ENCODE measurements around the gene VPS50. TPM values are rescaled to one million over a fixed set of nuclear protein-coding genes. Genes with fewer than 3 reads are reported as not detected.

The VPS50 gene
- total and polyA plus RNA-seq, 4 donors, result 28.7 to 95.4 (median 39.3) TPM

GRCh38 chr7:93205046-93205445 lies 27.1 kb upstream of the VPS50 start:
- no peak overlapping the region for H3K27ac ChIP-seq (ENCODE audit: low read depth, low read length)
- H3K27me3 ChIP-seq (ENCODE audit: control insufficient read depth, insufficient read depth, low read length), result peaks cover 2% of the 10 kb centered on the region
- no peaks in the 10 kb centered on the region for H3K36me3 ChIP-seq (ENCODE audit: control insufficient read depth, insufficient read depth, low read length)
- 100% methylated on average over 1 of the region's 2 CpGs for WGBS (ENCODE audit: insufficient coverage)
- no peak for DNase-seq (ENCODE audit: low read depth in 4 of 6, low spot score in 6 of 6)
- H3K4me3 ChIP-seq (ENCODE audit: low read depth, low read length), result no peak overlapping the region
- H3K9me3 ChIP-seq (ENCODE audit: control insufficient read depth, insufficient read depth, low read length), result no peaks in the 10 kb centered on the region
- H3K4me1 ChIP-seq (ENCODE audit: control insufficient read depth, insufficient read depth, low read length), result no peaks in the 10 kb centered on the region

GRCh38 chr7:93211228-93211818 lies 20.8 kb upstream of the VPS50 start:
- H3K36me3 ChIP-seq (ENCODE audit: control insufficient read depth, insufficient read depth, low read length), result no peaks in the 10 kb centered on the region
- no peaks in the 10 kb centered on the region for H3K27me3 ChIP-seq (ENCODE audit: control insufficient read depth, insufficient read depth, low read length)
- no peak overlapping the region for H3K27ac ChIP-seq (ENCODE audit: low read depth, low read length)
- H3K4me1 ChIP-seq (ENCODE audit: control insufficient read depth, insufficient read depth, low read length), result no peaks in the 10 kb centered on the region
- H3K4me3 ChIP-seq (ENCODE audit: low read depth, low read length), result no peak overlapping the region
- no peak for DNase-seq (ENCODE audit: low read depth in 4 of 6, low spot score in 6 of 6)
- 65% methylated on average over 4 of the region's 5 CpGs for WGBS (ENCODE audit: insufficient coverage)
- H3K9me3 ChIP-seq (ENCODE audit: control insufficient read depth, insufficient read depth, low read length), result no peaks in the 10 kb centered on the region

- peak in 2 of 6 donors; percentile 14 to 50 for DNase-seq (ENCODE audit: low read depth in 4 of 6, low spot score in 6 of 6)
- no peak overlapping the region for H3K27ac ChIP-seq (ENCODE audit: low read depth, low read length)
- no CpG with 5 or more reads among the region's 1 CpG for whole genome bisulfite sequencing (ENCODE audit: insufficient coverage)
- no peaks in the 10 kb centered on the region for H3K9me3 ChIP-seq (ENCODE audit: control insufficient read depth, insufficient read depth, low read length)
- no peaks in the 10 kb centered on the region for H3K36me3 ChIP-seq (ENCODE audit: control insufficient read depth, insufficient read depth, low read length)
- H3K27me3 ChIP-seq (ENCODE audit: control insufficient read depth, insufficient read depth, low read length), result no peaks in the 10 kb centered on the region
- H3K4me1 ChIP-seq (ENCODE audit: control insufficient read depth, insufficient read depth, low read length), result no peaks in the 10 kb centered on the region
- H3K4me3 ChIP-seq (ENCODE audit: low read depth, low read length), result no peak overlapping the region
Observed at GRCh38 chr7:93212881-93213280, 19.3 kb upstream of the VPS50 start.

GRCh38 chr7:93218997-93219827 lies 13.0 kb upstream of the VPS50 start:
- Histone ChIP-seq H3K27ac (ENCODE audit: low read depth, low read length) (no peak overlapping the region), H3K9me3 (ENCODE audit: control insufficient read depth, insufficient read depth, low read length) (no peaks in the 10 kb centered on the region), H3K4me1 (ENCODE audit: control insufficient read depth, insufficient read depth, low read length) (no peaks in the 10 kb centered on the region), H3K27me3 (ENCODE audit: control insufficient read depth, insufficient read depth, low read length) (no peaks in the 10 kb centered on the region), H3K36me3 (ENCODE audit: control insufficient read depth, insufficient read depth, low read length) (no peaks in the 10 kb centered on the region), H3K4me3 (ENCODE audit: low read depth, low read length) (no peak overlapping the region)
- WGBS (ENCODE audit: insufficient coverage), result 81% methylated on average over 7 of the region's 10 CpGs
- DNase-seq (ENCODE audit: low read depth in 4 of 6, low spot score in 6 of 6), result no peak

GRCh38 chr7:93219868-93220267 lies 12.3 kb upstream of the VPS50 start:
- 82% methylated on average over 1 of the region's 1 CpG for WGBS (ENCODE audit: insufficient coverage)
- H3K9me3 ChIP-seq (ENCODE audit: control insufficient read depth, insufficient read depth, low read length), result no peaks in the 10 kb centered on the region

GRCh38 chr7:93226310-93226709 lies 5.9 kb upstream of the VPS50 start, which contains the start of gene HEPACAM2:
Gene HEPACAM2, minus strand, starts transcription at chr7:93226469.
- DNase-seq (ENCODE audit: low read depth in 4 of 6, low spot score in 6 of 6), result no peak
- H3K4me3 ChIP-seq (ENCODE audit: low read depth, low read length), result no peak within 1 kb of the TSS
- H3K27ac ChIP-seq (ENCODE audit: low read depth, low read length), result no peak within 1 kb of the TSS
- 52% methylated on average over 2 of the region's 2 CpGs for WGBS (ENCODE audit: insufficient coverage)
- no peaks in the 10 kb centered on the region for H3K4me1 ChIP-seq (ENCODE audit: control insufficient read depth, insufficient read depth, low read length)
- no peaks in the 10 kb centered on the region for H3K9me3 ChIP-seq (ENCODE audit: control insufficient read depth, insufficient read depth, low read length)
- no peaks in the 10 kb centered on the region for H3K27me3 ChIP-seq (ENCODE audit: control insufficient read depth, insufficient read depth, low read length)
- no peaks in the 10 kb centered on the region for H3K36me3 ChIP-seq (ENCODE audit: control insufficient read depth, insufficient read depth, low read length)

More at GRCh38 chr7:93219868-93220267, 12.3 kb upstream of the VPS50 start:
- no peak overlapping the region for H3K4me3 ChIP-seq (ENCODE audit: low read depth, low read length)
- H3K36me3 ChIP-seq (ENCODE audit: control insufficient read depth, insufficient read depth, low read length), result no peaks in the 10 kb centered on the region
- H3K27ac ChIP-seq (ENCODE audit: low read depth, low read length), result no peak overlapping the region
- no peaks in the 10 kb centered on the region for H3K27me3 ChIP-seq (ENCODE audit: control insufficient read depth, insufficient read depth, low read length)
- no peaks in the 10 kb centered on the region for H3K4me1 ChIP-seq (ENCODE audit: control insufficient read depth, insufficient read depth, low read length)
- no peak for DNase-seq (ENCODE audit: low read depth in 4 of 6, low spot score in 6 of 6)

GRCh38 chr7:93228302-93228701 lies 3.9 kb upstream of the VPS50 start:
- no peaks in the 10 kb centered on the region for H3K9me3 ChIP-seq (ENCODE audit: control insufficient read depth, insufficient read depth, low read length)
- WGBS (ENCODE audit: insufficient coverage), result no CpG with 5 or more reads among the region's 2 CpGs
- no peaks in the 10 kb centered on the region for H3K36me3 ChIP-seq (ENCODE audit: control insufficient read depth, insufficient read depth, low read length)
- H3K27ac ChIP-seq (ENCODE audit: low read depth, low read length), result no peak overlapping the region
- H3K4me3 ChIP-seq (ENCODE audit: low read depth, low read length), result no peak overlapping the region
- peak in 3 of 6 donors; percentile 35 to 87 (median 64) for DNase-seq (ENCODE audit: low read depth in 4 of 6, low spot score in 6 of 6)
- H3K4me1 ChIP-seq (ENCODE audit: control insufficient read depth, insufficient read depth, low read length), result no peaks in the 10 kb centered on the region
- no peaks in the 10 kb centered on the region for H3K27me3 ChIP-seq (ENCODE audit: control insufficient read depth, insufficient read depth, low read length)

- Histone ChIP-seq H3K27ac (ENCODE audit: low read depth, low read length) (no peak overlapping the region), H3K9me3 (ENCODE audit: control insufficient read depth, insufficient read depth, low read length) (no peaks in the 10 kb centered on the region), H3K4me3 (ENCODE audit: low read depth, low read length) (peak overlapping the region; percentile 77), H3K4me1 (ENCODE audit: control insufficient read depth, insufficient read depth, low read length) (no peaks in the 10 kb centered on the region), H3K27me3 (ENCODE audit: control insufficient read depth, insufficient read depth, low read length) (no peaks in the 10 kb centered on the region), H3K36me3 (ENCODE audit: control insufficient read depth, insufficient read depth, low read length) (no peaks in the 10 kb centered on the region)
- no peak for DNase-seq (ENCODE audit: low read depth in 4 of 6, low spot score in 6 of 6)
- no CpG with 5 or more reads among the region's 5 CpGs for WGBS (ENCODE audit: insufficient coverage)
Observed at GRCh38 chr7:93231259-93231658, 907 bp upstream of the VPS50 start.

GRCh38 chr7:93232673-93233018 lies 480 bp downstream of the VPS50 start:
- Histone ChIP-seq H3K4me1 (ENCODE audit: control insufficient read depth, insufficient read depth, low read length) (no peaks in the 10 kb centered on the region), H3K27ac (ENCODE audit: low read depth, low read length) (no peak overlapping the region), H3K4me3 (ENCODE audit: low read depth, low read length) (peak overlapping the region; percentile 77), H3K27me3 (ENCODE audit: control insufficient read depth, insufficient read depth, low read length) (no peaks in the 10 kb centered on the region), H3K9me3 (ENCODE audit: control insufficient read depth, insufficient read depth, low read length) (no peaks in the 10 kb centered on the region), H3K36me3 (ENCODE audit: control insufficient read depth, insufficient read depth, low read length) (no peaks in the 10 kb centered on the region)
- 0% methylated on average over 2 of the region's 8 CpGs for WGBS (ENCODE audit: insufficient coverage)
- no peak for DNase-seq (ENCODE audit: low read depth in 4 of 6, low spot score in 6 of 6)

- 84% methylated on average over 2 of the region's 2 CpGs for WGBS (ENCODE audit: insufficient coverage)
- DNase-seq (ENCODE audit: low read depth in 4 of 6, low spot score in 6 of 6), result peak in 1 of 6 donors; percentile 46
- no peaks in the 10 kb centered on the region for H3K36me3 ChIP-seq (ENCODE audit: control insufficient read depth, insufficient read depth, low read length)
Observed at GRCh38 chr7:93235541-93235940, 3.4 kb downstream of the VPS50 start.

More at GRCh38 chr7:93235541-93235940, 3.4 kb downstream of the VPS50 start:
- no peaks in the 10 kb centered on the region for H3K9me3 ChIP-seq (ENCODE audit: control insufficient read depth, insufficient read depth, low read length)
- H3K4me1 ChIP-seq (ENCODE audit: control insufficient read depth, insufficient read depth, low read length), result no peaks in the 10 kb centered on the region
- no peaks in the 10 kb centered on the region for H3K27me3 ChIP-seq (ENCODE audit: control insufficient read depth, insufficient read depth, low read length)
- no peak overlapping the region for H3K27ac ChIP-seq (ENCODE audit: low read depth, low read length)
- no peak overlapping the region for H3K4me3 ChIP-seq (ENCODE audit: low read depth, low read length)

Measured in spinal cord (tissue), 10 donors.